Measurements from ENCODE around the gene RDH8. TPM values are rescaled to one million over a fixed set of nuclear protein-coding genes. Genes with fewer than 3 reads are reported as not detected.

RDH8 gene
- total and polyA plus RNA-seq, 4 donors: not detected

DNA sequence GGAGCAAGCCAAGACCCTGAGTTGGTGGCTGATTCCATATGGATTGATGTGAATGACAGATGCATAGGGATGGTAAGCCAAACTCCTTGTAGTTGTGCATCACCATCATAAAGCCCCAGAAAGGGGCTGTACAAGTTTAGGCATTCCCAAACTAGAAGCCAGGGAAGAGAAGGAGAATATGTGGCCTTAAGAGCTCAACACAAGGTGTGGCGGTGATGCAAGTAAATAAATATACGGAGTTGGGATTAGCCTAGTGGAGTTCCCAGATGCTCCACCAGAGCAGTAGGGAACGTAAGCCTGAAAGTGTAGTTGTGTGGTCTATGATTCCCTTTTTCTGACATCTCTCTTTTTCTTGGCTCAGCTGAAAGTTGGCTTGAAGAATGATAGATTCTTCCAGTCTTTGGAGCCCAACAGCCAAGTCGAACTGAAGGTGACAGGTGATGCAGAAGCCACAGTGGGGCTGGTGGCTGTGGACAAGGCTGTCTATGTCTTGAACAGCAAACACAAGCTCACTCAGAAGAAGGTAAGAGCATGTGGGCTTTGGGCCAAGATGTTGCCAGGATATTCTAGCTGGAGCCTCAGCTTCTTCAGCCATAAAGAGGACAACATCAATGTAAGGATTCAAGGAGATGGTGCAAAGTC, 30.1 kb downstream of the RDH8 start:
- Histone ChIP-seq H3K4me1 (ENCODE audit: control insufficient read depth in 4 of 4, insufficient read depth in 4 of 4, low read length in 3 of 4) (peaks cover 0 to 5% (median under 1%) of the 10 kb centered on the region in 4 donors), H3K27ac (ENCODE audit: low read depth in 1 of 2, low read length in 2 of 2) (no peak overlapping the region), H3K9me3 (ENCODE audit: control insufficient read depth in 4 of 4, low read length in 3 of 4) (peaks cover 0 to 14% (median 11%) of the 10 kb centered on the region in 4 donors), H3K9ac (ENCODE audit: low read depth in 1 of 2, low read length in 2 of 2) (no peak overlapping the region), H3K36me3 (ENCODE audit: control insufficient read depth in 4 of 4, insufficient read depth in 3 of 4, low read depth in 1 of 4, low read length in 3 of 4) (peaks cover 0 to 32% (median 17%) of the 10 kb centered on the region in 4 donors), H3K4me3 (ENCODE audit: low read depth in 1 of 3, low read length in 3 of 3) (no peak overlapping the region), H3K27me3 (ENCODE audit: control insufficient read depth in 4 of 4, insufficient read depth in 4 of 4, low read length in 3 of 4) (no peaks in the 10 kb centered on the region)
- TF ChIP-seq CTCF (IDR thresholded peaks at IDR 0.05; ENCODE audit: low read depth, low read length, missing input control) (no peak), FOXA1 (IDR thresholded peaks at IDR 0.05) (no peak), MAX (IDR thresholded peaks at IDR 0.05) (no peak), ATF3 (IDR thresholded peaks at IDR 0.05) (no peak), RXRA (IDR thresholded peaks at IDR 0.05) (no peak), YY1 (IDR thresholded peaks at IDR 0.05) (no peak), NR2F2 (IDR thresholded peaks at IDR 0.05) (no peak), EGR1 (IDR thresholded peaks at IDR 0.05; ENCODE audit: low read depth in 2 of 2) (no peak), HNF4A (conservative IDR thresholded peaks at IDR 0.05) (no peak), GABPA (IDR thresholded peaks at IDR 0.05 in 1 of 2, conservative IDR thresholded peaks at IDR 0.05 in 1 of 2) (no peak), JUND (IDR thresholded peaks at IDR 0.05) (no peak), HNF4G (IDR thresholded peaks at IDR 0.05) (no peak), TAF1 (conservative IDR thresholded peaks at IDR 0.05) (no peak), ZBTB33 (IDR thresholded peaks at IDR 0.05) (no peak), RAD21 (IDR thresholded peaks at IDR 0.05) (no peak)
- TF ChIP-seq, protein P1, sequence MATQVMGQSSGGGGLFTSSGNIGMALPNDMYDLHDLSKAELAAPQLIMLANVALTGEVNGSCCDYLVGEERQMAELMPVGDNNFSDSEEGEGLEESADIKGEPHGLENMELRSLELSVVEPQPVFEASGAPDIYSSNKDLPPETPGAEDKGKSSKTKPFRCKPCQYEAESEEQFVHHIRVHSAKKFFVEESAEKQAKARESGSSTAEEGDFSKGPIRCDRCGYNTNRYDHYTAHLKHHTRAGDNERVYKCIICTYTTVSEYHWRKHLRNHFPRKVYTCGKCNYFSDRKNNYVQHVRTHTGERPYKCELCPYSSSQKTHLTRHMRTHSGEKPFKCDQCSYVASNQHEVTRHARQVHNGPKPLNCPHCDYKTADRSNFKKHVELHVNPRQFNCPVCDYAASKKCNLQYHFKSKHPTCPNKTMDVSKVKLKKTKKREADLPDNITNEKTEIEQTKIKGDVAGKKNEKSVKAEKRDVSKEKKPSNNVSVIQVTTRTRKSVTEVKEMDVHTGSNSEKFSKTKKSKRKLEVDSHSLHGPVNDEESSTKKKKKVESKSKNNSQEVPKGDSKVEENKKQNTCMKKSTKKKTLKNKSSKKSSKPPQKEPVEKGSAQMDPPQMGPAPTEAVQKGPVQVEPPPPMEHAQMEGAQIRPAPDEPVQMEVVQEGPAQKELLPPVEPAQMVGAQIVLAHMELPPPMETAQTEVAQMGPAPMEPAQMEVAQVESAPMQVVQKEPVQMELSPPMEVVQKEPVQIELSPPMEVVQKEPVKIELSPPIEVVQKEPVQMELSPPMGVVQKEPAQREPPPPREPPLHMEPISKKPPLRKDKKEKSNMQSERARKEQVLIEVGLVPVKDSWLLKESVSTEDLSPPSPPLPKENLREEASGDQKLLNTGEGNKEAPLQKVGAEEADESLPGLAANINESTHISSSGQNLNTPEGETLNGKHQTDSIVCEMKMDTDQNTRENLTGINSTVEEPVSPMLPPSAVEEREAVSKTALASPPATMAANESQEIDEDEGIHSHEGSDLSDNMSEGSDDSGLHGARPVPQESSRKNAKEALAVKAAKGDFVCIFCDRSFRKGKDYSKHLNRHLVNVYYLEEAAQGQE (IDR thresholded peaks at IDR 0.05): no peak
- DNase-seq (ENCODE audit: low spot score): no peak
- 84% methylated on average over 4 of the region's 4 CpGs for WGBS
